Retina (tissue), 1 donor: ENCODE measurements around the gene CNIH3.
"Not testable (repeated sequence)": the region's sequence is repeated elsewhere in the genome, so short reads cannot be mapped to it uniquely, and the experiment has no call there.

Source experiments
- DNase-seq: peaks from one replicate; pipeline ENCODE4 v3.0.0-alpha.2; 2016

Gene CNIH3

GRCh38 chr1:224691148-224691925 lies 75.2 kb downstream of the CNIH3 start:
- DNase-seq = no peak

- DNase-seq = no peak
Observed at GRCh38 chr1:224694969-224695368, 78.9 kb downstream of the CNIH3 start.

GRCh38 chr1:224696021-224696420 lies 79.9 kb downstream of the CNIH3 start:
- DNase-seq = no peak

- no peak for DNase-seq
Observed at GRCh38 chr1:224696891-224697765, 81.0 kb downstream of the CNIH3 start.

- DNase-seq = no peak
Observed at GRCh38 chr1:224698015-224698451, 81.9 kb downstream of the CNIH3 start.

GRCh38 chr1:224700918-224701531 lies 84.9 kb downstream of the CNIH3 start:
- no peak for DNase-seq

- no peak for DNase-seq
Observed at GRCh38 chr1:224703702-224704101, 87.6 kb downstream of the CNIH3 start.

GRCh38 chr1:224704107-224704735 lies 88.1 kb downstream of the CNIH3 start:
- no peak for DNase-seq

GRCh38 chr1:224705578-224705977 lies 89.5 kb downstream of the CNIH3 start:
- DNase-seq = no peak

GRCh38 chr1:224707843-224708725 lies 92.0 kb downstream of the CNIH3 start:
- no peak for DNase-seq

- no peak for DNase-seq
Observed at GRCh38 chr1:224710196-224710595, 94.1 kb downstream of the CNIH3 start.

- DNase-seq = not testable (repeated sequence)
Observed at GRCh38 chr1:224711231-224711756, 95.2 kb downstream of the CNIH3 start.

- no peak for DNase-seq
Observed at GRCh38 chr1:224711876-224712275, 95.8 kb downstream of the CNIH3 start.

GRCh38 chr1:224713228-224713627 lies 97.1 kb downstream of the CNIH3 start:
- no peak for DNase-seq

GRCh38 chr1:224714553-224714952 lies 98.4 kb downstream of the CNIH3 start:
- no peak for DNase-seq

- no peak for DNase-seq
Observed at GRCh38 chr1:224718470-224719053, 102.4 kb downstream of the CNIH3 start.

- no peak for DNase-seq
Observed at GRCh38 chr1:224719716-224720115, 103.6 kb downstream of the CNIH3 start.

GRCh38 chr1:224720216-224720615 lies 104.1 kb downstream of the CNIH3 start:
- no peak for DNase-seq

- no peak for DNase-seq
Observed at GRCh38 chr1:224721000-224721399, 104.9 kb downstream of the CNIH3 start.

GRCh38 chr1:224722838-224723237 lies 106.7 kb downstream of the CNIH3 start:
- DNase-seq = no peak

- no peak for DNase-seq
Observed at GRCh38 chr1:224724566-224724965, 108.4 kb downstream of the CNIH3 start.
